Stimulated activated memory B cell treated with anti-CD40 and anti-IgM and Interleukin-4, amounts not matched to agents 10 μg/mL and 1 μg/mL and 100 μg/mL, for 72 hours (primary cell): ENCODE results near the gene GNL2.

ENCODE experiments used
- ATAC-seq: fragments of 150-1000 bp; cut with Tn5 transposase; 2 replicates; pipeline ENCODE4 v1.10.0; 2021
- H3K27ac Mint-ChIP-seq: one replicate; pipeline ENCODE4 v1.8.0; 2022; ENCODE audit warnings: mild to moderate bottlenecking, mixed read lengths
- H3K27me3 Mint-ChIP-seq: one replicate; pipeline ENCODE4 v1.8.0; 2022; ENCODE audit warnings: mixed read lengths
- H3K36me3 Mint-ChIP-seq: one replicate; pipeline ENCODE4 v1.8.0; 2022; ENCODE audit warnings: mixed read lengths
- H3K4me1 Mint-ChIP-seq: one replicate; pipeline ENCODE4 v1.8.0; 2022; ENCODE audit warnings: mixed read lengths
- H3K4me3 Mint-ChIP-seq: one replicate; pipeline ENCODE4 v1.8.0; 2022; ENCODE audit warnings: mild to moderate bottlenecking, moderate library complexity, mixed read lengths
- H3K9me3 Mint-ChIP-seq: one replicate; pipeline ENCODE4 v1.8.0; 2022; ENCODE audit warnings: mixed read lengths

Gene GNL2

DNA sequence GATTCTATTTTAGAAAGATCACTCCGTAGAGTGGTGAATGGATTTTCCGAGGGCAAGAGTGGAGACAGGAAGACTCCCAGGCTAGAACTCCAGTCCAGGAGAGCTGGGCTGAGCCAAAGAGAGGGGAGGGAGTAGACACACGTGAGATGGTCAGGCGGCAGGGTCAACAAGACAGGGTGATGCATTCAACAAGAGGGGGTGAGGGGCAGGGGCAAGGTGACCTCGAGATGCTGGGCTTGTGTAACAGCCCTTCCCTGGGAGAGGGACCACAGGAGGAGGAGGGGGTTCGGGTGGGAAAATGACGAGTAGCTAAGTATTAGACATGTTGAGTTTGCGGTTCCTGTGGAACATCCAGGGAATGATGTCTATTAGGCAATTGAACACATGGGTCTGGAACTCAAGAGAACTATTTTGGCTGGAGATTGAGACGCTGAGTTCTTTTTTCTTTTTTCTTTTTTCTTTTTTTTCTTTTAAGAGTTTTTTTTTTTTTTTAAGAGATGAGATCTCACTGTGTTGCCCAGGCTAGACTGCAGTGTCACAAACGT is 25.7 kb upstream of the GNL2 start:
- H3K27me3 Mint-ChIP-seq, result peaks cover 45% of the 10 kb centered on the region

DNA sequence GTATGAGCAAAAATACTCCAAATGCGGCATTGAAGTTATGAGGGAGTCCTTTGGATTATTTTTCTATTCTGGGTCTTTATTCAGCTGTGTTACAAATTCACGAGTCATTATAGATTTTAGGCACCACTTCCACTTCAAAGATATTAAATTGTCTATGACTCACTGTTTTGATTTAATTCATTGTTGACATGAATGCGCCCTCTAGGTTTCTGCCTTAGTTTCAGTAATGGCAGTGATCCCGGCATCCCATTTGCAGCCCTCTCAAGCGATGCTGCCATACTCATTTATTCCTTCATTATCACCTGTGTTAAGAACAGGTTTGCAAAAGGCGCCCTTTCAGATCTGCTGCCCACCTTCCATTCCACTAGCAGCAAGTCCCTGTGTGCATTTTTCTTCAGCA is 25.0 kb upstream of the GNL2 start:
- H3K9me3 Mint-ChIP-seq, result no peaks in the 10 kb centered on the region
- ATAC-seq, result no peak
- H3K36me3 Mint-ChIP-seq, result no peaks in the 10 kb centered on the region
- no peak overlapping the region for H3K4me3 Mint-ChIP-seq
- H3K27me3 Mint-ChIP-seq, result peaks cover 47% of the 10 kb centered on the region
- H3K4me1 Mint-ChIP-seq, result no peaks in the 10 kb centered on the region
- no peak overlapping the region for H3K27ac Mint-ChIP-seq

More for the DNA sequence above, 25.7 kb upstream of the GNL2 start:
- no peak overlapping the region for H3K4me3 Mint-ChIP-seq
- no peaks in the 10 kb centered on the region for H3K9me3 Mint-ChIP-seq
- no peaks in the 10 kb centered on the region for H3K4me1 Mint-ChIP-seq
- no peaks in the 10 kb centered on the region for H3K36me3 Mint-ChIP-seq
- H3K27ac Mint-ChIP-seq, result no peak overlapping the region
- no peak for ATAC-seq

DNA sequence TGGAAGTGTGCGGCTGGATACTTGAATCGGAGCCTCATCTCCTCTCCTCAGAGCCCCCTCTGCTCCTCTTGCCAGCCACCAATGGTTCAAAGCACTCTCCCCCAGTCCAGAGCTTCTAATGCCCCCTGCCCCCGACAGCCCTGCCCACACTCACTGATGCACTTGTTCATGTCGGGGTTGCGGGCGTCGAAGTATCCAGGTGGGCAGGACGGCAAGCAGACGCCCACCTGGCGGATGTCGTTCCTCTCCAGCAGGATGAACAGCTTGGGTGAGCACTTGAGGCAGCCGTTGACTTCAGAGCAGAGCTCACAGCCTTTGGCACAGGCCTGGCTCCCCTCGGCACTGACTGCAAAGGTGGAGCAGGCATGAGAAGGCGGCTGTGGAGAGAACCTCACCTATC is 20.6 kb upstream of the GNL2 start:
- Mint-ChIP-seq H3K9me3 (no peaks in the 10 kb centered on the region), H3K4me1 (no peaks in the 10 kb centered on the region)

DNA sequence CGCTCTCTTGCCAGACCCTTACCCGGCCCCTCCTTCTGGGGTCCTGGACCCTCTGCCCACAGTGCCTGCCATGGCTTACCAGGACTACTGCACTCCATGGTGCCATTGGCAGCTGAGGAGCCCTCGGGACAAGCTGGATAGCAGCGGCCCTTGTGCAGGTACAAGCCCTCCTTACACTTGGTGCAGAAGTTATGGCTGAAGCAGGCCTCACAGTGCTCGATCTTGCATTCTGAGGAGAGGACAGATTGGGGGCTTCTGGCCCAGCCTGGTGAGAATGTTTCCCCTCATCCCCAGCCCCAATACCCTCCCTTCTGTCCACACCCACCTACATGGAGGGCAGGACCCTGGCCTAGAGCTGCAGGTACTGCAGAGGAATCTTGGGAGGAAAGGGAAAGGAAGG is 18.4 kb upstream of the GNL2 start:
- H3K9me3 Mint-ChIP-seq, result no peaks in the 10 kb centered on the region
- no peaks in the 10 kb centered on the region for H3K4me1 Mint-ChIP-seq
- H3K36me3 Mint-ChIP-seq, result no peaks in the 10 kb centered on the region
- no peak overlapping the region for H3K4me3 Mint-ChIP-seq
- no peak overlapping the region for H3K27ac Mint-ChIP-seq
- no peak for ATAC-seq
- peaks cover 50% of the 10 kb centered on the region for H3K27me3 Mint-ChIP-seq

More for the DNA sequence above, 20.6 kb upstream of the GNL2 start:
- no peaks in the 10 kb centered on the region for H3K36me3 Mint-ChIP-seq
- ATAC-seq, result no peak
- peaks cover 55% of the 10 kb centered on the region for H3K27me3 Mint-ChIP-seq
- H3K4me3 Mint-ChIP-seq, result no peak overlapping the region
- H3K27ac Mint-ChIP-seq, result no peak overlapping the region

DNA sequence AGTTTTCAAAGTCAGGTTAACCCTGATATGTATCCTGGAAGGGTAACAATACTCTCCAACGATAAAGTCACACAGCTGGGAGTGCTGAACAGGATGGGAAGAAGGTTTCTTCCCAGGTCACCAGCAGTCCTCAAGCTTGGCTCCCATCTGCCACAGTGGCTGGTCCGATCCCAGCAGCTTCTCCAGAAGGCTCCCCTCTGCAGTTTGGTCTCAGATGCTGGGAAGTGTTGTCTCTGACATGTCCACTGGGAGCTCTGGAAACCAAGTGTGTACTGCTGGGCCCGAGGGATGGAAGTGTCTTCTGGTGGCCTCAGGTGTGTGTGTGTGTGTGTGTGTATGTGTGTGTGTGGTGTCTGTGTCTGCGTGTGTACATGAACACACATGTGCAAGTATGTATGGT is 16.4 kb upstream of the GNL2 start:
- Mint-ChIP-seq H3K4me3 (no peak overlapping the region), H3K27ac (no peak overlapping the region), H3K27me3 (peaks cover 34% of the 10 kb centered on the region), H3K9me3 (no peaks in the 10 kb centered on the region), H3K4me1 (no peaks in the 10 kb centered on the region), H3K36me3 (no peaks in the 10 kb centered on the region)
- no peak for ATAC-seq

DNA sequence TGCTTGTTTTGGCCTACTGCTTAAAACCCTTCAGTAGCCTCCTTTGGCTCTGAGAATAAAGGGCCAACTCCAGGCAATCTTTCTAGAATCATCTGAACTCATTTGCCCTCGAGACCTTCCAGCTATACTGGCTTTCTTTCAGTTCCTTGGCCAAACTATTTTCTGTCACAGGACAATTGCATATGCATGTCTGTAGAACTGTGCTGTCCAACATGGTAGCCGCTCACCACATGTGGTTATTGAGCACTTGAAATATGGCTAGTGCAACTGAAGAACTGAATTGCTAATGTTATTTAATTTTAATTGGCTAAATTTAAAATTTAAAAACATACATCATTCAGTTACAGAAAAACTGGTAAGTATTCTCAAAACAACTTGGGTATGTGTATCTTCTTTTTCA is 14.3 kb upstream of the GNL2 start:
- Mint-ChIP-seq H3K9me3 (no peaks in the 10 kb centered on the region), H3K4me3 (no peak overlapping the region), H3K27ac (no peak overlapping the region), H3K27me3 (peaks cover 25% of the 10 kb centered on the region), H3K36me3 (no peaks in the 10 kb centered on the region), H3K4me1 (no peaks in the 10 kb centered on the region)
- no peak for ATAC-seq

DNA sequence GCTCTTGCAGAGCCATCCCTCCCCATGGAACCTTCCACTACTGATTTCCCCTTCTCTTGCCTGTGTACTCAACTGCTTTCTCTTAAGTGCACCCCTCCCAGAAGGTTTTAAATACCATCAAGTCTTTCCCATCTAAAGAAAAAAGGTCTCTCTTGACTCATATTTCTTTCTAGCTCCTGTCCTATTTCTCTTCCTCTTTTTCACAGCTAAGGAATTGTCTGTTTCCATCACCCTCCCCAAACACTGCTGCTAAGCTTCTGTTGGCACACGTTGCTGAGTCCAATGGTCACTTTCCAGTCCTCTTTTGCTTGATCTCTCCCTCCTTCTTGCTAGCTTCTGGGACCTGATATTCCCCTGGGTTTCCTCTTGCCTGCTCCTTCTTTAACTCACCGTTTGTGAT is 13.3 kb upstream of the GNL2 start:
- Mint-ChIP-seq H3K4me1 (no peaks in the 10 kb centered on the region), H3K27me3 (peaks cover 28% of the 10 kb centered on the region), H3K36me3 (no peaks in the 10 kb centered on the region), H3K9me3 (no peaks in the 10 kb centered on the region), H3K27ac (no peak overlapping the region), H3K4me3 (no peak overlapping the region)
- no peak for ATAC-seq

DNA sequence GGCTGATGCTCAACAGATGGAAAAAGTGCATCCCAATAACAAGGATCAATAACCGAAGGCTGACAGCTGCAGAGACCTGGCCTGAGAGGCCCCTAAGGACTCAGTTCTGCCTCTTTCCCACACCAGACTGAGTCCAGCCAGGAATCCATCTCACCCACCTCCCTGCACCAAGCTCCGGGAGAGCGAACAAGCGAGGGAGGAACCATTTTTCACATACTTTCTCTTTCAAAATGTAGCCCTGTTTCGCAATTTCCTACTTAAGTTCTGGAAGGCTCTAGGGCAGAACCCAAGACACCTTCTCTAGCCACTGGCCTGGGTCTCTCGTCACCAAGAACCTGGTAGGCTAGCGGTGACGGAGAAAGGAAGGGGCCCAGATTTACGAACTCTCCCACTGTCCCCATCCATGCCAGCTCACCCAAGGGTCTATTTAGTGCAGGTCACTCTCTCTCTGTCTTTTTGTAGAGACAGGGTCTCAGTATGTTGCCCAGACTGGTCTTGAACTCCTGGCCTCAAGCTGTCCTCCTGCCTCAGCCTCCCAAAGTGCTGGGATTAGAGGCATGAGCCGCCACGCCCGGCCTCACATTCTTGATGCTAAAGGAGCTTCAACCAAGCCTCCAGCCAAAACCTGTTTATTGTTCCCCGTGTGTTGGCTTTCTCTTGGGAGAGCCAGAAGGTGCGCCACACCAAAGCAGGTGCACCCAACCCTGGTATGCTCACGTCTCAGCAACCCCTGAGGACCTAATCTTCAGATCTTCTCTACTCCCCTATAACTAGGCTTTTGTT is 10.9 kb upstream of the GNL2 start:
- Mint-ChIP-seq H3K4me3 (no peak overlapping the region), H3K27ac (no peak overlapping the region)
- ATAC-seq, result no peak

DNA sequence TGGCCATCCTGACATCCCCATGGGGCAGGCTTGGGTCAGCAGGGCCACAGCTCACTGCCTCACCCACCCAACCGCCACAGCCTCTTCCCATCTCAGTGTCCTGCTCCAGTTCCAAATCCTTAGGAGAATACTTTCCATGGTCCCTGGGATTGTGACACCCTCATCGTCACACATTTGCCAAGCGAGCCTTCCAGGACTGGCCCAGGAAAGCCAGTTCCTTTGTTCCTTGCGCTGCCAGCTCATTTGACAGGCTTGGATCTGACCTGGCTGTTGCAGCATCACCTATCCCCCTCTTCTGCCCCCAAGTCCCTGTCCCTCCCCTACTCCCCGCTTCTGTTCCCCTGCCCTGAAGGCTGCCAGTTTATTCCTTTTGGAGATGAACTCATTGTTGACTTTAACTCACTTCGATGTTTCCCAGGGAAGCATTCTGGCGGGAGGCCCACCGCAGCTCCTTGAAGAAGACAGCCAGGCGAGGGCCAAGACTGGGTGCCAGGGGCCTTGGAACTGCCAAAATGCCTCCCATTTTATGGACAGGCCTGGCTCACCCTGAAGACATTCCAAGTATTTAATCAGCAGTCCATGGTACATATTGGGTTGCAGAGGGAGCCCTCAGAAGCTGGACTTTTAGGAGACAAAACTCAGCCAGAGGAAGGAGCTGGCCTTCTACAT is 10.2 kb upstream of the GNL2 start:
- H3K9me3 Mint-ChIP-seq, result no peaks in the 10 kb centered on the region
- H3K4me3 Mint-ChIP-seq, result no peak overlapping the region
- peaks cover 22% of the 10 kb centered on the region for H3K27me3 Mint-ChIP-seq
- ATAC-seq, result no peak
- peaks cover 6% of the 10 kb centered on the region for H3K4me1 Mint-ChIP-seq
- no peak overlapping the region for H3K27ac Mint-ChIP-seq
- H3K36me3 Mint-ChIP-seq, result no peaks in the 10 kb centered on the region

More for the DNA sequence above, 10.9 kb upstream of the GNL2 start:
- no peaks in the 10 kb centered on the region for H3K36me3 Mint-ChIP-seq
- H3K4me1 Mint-ChIP-seq, result peaks cover 6% of the 10 kb centered on the region
- H3K9me3 Mint-ChIP-seq, result no peaks in the 10 kb centered on the region
- peaks cover 22% of the 10 kb centered on the region for H3K27me3 Mint-ChIP-seq

DNA sequence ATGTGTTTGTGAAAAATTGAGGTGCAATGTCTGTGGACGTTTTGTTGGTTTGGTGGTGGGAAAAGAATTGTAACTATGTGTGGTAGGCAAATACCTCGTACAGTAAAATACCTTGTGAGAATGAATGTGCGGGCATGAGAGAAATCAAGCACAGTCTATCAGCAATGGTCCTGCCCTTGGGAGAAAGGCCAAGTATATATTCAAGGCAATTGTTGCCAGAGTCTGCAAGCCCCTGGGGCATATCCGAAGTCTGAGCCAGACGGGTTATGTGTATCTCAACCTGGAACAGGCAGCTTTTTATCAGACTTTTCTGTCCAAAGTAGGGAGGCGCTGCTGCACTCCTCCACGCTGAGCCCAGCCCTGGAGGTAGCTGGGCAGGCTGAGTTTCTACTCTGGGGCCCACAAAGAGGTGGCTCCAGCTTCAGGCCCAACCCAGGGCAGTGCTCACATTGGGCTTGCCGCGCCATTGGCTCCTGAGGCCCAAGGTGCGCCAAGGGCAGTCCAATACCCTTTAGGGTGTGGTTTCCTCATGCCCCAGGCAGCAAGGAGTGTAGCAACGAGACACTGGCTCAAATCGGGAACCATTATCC is 9.4 kb upstream of the GNL2 start:
- no peaks in the 10 kb centered on the region for H3K36me3 Mint-ChIP-seq
- H3K27ac Mint-ChIP-seq, result no peak overlapping the region
- H3K4me3 Mint-ChIP-seq, result no peak overlapping the region
- peaks cover 6% of the 10 kb centered on the region for H3K4me1 Mint-ChIP-seq
- ATAC-seq, result no peak
- peaks cover 22% of the 10 kb centered on the region for H3K27me3 Mint-ChIP-seq
- H3K9me3 Mint-ChIP-seq, result no peaks in the 10 kb centered on the region

DNA sequence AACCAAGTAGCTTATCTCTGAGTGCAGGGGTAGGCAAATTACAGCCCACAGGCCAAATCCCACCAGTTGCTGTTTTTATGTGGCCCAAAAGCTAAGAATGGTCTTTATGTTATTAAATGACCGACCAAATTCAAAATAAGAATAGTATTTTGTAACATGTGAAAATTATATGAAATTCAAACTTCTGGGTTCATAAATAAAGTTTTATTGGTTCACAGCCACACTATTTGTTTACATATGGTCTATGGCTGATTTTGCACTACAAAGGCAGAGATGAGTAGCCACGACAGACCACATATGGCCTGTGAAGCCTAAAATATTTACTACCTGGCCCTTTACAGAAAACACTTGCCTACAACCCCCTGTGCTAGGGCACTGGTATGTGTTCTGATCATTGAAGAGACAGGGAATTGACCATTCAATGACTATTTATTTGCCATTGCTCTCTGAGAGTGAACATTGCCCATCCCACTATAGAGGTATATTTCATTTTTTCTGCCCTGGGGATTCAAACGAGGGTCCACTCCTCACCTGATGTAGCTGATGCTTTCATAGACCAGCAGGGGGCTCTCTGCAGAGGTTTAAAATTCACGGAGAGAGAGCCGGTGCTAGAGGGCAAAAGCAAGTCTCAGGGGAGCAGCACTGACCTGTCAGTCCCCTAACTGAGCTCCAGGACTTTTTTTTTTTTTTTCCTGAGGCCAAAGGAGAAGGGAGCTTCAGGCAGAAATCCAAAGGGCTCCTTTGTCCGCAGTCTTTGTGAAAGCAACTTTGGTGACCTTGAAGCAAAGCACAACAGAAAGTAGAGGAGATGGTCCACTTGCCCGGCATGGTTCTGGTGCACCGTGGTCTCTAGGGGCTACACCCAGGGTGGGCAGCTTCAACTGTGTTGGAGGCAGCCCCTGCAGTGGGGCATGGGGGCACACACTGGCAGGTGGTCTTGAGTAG is 7.3 kb upstream of the GNL2 start:
- no peaks in the 10 kb centered on the region for H3K9me3 Mint-ChIP-seq
- peaks cover 22% of the 10 kb centered on the region for H3K27me3 Mint-ChIP-seq
- ATAC-seq, result peak; percentile 45
- H3K4me1 Mint-ChIP-seq, result peaks cover 6% of the 10 kb centered on the region
- H3K27ac Mint-ChIP-seq, result no peak overlapping the region
- peak overlapping the region; percentile 28 for H3K4me3 Mint-ChIP-seq
- H3K36me3 Mint-ChIP-seq, result no peaks in the 10 kb centered on the region

DNA sequence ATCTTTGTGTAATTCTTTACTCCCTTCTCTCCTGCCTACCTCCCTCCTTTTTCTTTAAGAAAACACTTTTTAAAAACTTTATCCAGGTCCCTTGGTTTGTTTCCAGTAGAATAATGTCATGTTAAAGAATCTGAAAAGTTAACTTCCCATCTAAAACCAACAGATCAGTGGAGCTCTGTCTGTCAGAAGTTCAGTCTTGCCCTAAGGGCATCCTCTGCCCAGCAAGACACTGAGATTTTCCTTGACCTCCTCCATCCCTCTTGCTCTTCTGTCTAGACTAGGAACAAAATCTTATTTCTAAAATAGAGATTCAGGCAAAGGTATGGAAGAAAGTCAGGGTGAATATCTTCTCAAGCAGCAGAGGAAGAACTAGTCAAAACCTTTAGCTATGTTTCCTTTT is 5.7 kb upstream of the GNL2 start:
- Mint-ChIP-seq H3K27ac (no peak overlapping the region), H3K27me3 (peaks cover 21% of the 10 kb centered on the region), H3K4me3 (no peak overlapping the region), H3K36me3 (no peaks in the 10 kb centered on the region), H3K4me1 (peaks cover 9% of the 10 kb centered on the region), H3K9me3 (no peaks in the 10 kb centered on the region)
- ATAC-seq, result no peak

DNA sequence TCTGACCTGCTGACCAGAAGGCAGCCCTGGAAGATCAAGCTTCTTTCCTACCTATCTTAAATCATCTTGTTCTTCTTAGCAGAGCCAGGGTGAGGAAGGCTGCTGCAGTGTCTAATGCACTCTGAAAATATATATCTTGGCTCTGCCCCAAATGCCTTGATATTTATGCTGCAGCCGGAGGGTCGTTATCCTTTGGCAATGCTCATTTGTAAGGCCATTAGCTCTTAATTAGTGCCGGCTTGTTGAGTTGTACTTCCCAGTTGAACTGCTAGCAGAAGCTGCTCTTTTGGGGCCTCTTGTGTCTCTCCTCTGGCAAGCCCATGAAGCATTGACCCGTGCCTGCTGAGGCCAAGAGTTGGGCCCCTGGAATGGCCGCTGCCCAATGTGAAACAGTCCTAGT is 4.2 kb upstream of the GNL2 start:
- no peaks in the 10 kb centered on the region for H3K36me3 Mint-ChIP-seq
- H3K27me3 Mint-ChIP-seq, result peaks cover 11% of the 10 kb centered on the region
- H3K4me3 Mint-ChIP-seq, result no peak overlapping the region
- H3K9me3 Mint-ChIP-seq, result no peaks in the 10 kb centered on the region
- no peak for ATAC-seq
- H3K27ac Mint-ChIP-seq, result no peak overlapping the region
- peaks cover 23% of the 10 kb centered on the region for H3K4me1 Mint-ChIP-seq

DNA sequence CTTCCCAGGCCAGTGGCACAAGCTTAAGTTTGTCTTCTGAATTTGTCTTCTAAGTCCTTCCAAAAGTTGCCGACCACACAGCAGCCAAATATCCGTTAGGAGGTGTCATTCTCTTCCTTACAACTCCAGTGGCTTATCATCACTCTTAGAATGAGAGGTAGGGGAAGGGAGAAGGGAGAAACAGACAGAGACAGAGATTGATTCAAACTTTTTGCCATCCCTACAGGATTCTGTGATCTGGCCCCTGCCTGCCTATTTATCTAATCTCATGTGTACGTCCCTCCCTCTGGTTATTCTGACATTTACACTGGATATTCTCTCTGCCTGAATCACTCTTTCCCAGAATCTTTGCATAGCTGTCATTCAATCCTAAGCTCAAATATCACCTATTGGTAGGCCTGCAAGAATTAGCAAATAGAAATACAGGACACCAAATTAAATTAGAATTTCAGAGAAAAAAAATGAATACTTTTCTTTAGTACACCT is 488 bp upstream of the GNL2 start:
- Mint-ChIP-seq H3K9me3 (no peaks in the 10 kb centered on the region), H3K36me3 (no peaks in the 10 kb centered on the region), H3K4me3 (peak overlapping the region; percentile 99), H3K27ac (peak overlapping the region; percentile 95), H3K4me1 (peaks cover 23% of the 10 kb centered on the region), H3K27me3 (no peaks in the 10 kb centered on the region)
- no peak for ATAC-seq

DNA sequence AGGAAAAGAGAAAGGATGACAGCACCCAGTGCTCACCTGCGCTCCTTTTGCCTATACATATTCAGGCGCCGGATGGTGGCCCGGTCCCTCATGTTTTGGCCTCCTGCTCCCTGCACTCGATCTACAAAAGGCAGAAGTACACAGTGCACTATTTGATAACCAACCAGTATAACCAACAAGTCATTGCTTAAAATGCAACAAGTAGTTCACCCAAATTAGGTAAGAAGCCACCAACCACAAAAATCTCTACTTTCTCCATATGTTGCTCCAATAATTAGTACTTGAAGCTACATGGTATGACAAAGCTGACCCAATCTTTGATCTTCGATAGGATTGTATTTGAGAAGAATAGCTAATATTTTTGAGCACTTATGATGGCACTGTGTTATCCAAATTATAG is 2.0 kb downstream of the GNL2 start:
- H3K4me3 Mint-ChIP-seq, result no peak overlapping the region
- H3K4me1 Mint-ChIP-seq, result peaks cover 23% of the 10 kb centered on the region
- no peaks in the 10 kb centered on the region for H3K9me3 Mint-ChIP-seq
- peaks cover 15% of the 10 kb centered on the region for H3K36me3 Mint-ChIP-seq
- H3K27ac Mint-ChIP-seq, result no peak overlapping the region
- H3K27me3 Mint-ChIP-seq, result no peaks in the 10 kb centered on the region
- ATAC-seq, result no peak
